Measurements from ENCODE around the gene MAP2K7.
"Not testable (repeated sequence)": the region's sequence is repeated elsewhere in the genome, so short reads cannot be mapped to it uniquely, and the experiment has no call there.

Gene MAP2K7

DNA sequence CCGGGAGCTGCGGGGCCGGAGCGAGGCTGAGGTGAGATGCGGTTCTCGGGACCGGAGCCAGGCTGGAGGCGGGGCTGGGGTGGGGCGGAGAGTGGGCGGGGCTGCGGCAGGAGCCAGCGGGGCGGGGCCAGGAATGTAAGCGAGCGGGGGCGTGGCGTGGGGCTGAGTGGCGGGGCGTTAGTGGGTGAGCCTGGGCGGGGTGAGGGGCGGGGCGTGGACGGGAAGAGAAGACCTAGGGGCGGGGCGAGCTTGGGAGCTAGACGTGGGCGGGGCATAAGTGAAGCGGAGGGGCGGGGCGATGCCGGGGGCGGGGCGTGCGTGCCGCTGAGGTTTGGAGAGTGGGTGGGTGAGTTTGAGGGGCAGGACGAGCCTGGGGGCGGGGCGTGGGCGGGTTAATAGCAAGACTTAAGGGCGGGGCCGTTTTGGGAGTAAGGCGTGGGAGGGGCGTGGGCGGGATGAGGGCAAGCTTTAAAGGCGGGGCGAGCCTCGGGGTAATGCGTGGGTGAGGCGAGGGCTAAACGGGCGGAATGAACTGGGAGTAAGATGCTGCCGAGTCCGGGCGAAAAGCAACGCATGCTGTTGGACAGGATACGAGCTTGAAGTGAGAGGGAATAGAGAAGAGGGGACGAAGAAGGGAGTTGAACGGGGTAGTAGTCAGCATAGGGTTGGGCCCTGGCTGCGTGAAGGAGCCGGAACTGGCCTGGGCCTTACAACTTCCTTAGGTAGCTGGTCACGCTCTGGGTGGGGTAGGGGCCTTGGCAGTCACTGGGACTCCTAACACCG lies 17.0 kb downstream of the MAP2K7 start:
- DNase-seq: peak; percentile 94

DNA sequence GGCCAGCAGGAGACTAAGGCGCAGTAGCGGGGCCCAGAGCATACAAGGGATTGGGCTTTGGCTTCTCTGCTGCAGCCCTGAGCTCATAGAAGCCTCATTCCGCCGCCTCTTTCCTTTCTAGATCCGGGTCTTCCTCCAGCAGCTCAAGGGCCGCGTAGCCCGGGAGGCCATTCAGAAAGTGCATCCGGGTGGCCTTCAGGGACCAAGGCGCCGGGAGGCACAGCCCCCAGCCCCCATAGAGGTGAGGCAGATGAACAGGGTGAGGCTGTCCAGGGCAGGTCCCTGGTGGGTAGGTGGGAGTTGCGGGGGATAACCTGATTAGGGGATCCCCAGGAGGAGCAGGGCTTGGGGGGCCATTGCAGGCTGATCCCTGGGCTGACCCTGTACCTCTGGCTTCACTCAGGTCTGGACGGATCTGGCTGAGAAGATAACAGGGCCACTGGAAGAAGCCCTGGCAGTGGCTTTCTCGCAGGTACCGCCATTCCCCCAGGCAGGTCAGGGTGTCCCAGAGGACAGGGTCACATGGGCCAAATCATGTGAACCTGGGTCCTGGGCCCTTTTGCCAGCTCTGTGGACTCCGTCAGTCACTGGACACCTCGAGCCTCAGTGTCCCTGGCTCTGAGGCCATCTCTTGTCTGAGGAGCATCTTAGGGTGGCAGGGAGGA lies 17.8 kb downstream of the MAP2K7 start:
- DNase-seq: no peak

DNA sequence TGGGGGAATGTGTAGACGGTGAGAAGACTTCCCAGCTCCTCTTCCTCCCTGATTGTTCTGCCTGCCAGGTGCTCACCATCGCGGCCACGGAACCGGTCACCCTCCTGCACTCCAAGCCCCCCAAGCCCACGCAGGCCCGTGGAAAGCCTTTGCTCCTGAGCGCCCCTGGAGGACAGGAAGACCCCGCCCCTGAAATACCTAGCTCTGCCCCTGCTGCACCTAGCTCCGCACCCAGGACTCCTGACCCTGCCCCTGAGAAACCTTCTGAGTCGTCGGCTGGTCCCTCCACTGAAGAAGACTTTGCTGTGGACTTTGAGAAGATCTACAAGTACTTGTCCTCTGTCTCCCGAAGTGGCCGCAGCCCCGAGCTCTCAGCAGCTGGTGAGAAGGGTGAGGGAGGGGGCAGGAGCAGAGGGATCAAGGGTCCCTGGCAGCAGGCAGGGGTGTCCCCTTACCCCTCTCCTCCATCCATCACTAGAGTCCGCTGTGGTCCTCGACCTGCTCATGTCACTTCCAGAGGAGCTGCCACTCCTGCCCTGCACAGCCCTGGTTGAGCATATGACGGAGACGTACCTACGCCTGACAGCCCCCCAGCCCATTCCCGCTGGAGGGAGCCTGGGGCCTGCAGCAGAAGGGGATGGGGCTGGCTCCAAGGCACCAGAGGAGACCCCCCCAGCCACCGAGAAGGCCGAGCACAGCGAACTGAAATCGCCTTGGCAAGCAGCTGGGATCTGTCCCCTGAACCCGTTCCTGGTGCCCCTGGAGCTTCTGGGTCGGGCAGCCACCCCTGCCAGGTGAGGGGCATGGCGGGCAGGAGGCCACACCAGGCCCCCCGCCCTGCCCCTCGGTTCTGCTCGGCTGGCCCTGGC lies 18.5 kb downstream of the MAP2K7 start:
- no peak for DNase-seq

DNA sequence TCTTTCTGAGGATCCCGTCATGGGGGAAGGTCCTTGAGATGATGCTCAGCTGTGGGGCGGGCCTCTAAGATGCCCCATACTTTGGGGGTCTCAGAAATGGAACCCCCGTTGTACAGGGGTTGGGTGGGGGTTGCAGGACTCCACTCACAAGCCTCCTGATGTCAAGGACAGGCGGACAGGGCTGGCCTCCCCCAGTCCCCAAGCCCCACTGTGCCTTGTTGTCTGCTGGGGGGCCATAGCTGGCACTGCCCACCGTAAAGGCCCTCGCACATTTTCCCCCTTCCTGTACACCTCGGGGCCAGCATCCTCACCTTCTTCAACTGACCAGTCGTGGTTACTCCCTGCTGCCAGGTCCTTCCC lies 19.1 kb downstream of the MAP2K7 start:
- DNase-seq: no peak

DNA sequence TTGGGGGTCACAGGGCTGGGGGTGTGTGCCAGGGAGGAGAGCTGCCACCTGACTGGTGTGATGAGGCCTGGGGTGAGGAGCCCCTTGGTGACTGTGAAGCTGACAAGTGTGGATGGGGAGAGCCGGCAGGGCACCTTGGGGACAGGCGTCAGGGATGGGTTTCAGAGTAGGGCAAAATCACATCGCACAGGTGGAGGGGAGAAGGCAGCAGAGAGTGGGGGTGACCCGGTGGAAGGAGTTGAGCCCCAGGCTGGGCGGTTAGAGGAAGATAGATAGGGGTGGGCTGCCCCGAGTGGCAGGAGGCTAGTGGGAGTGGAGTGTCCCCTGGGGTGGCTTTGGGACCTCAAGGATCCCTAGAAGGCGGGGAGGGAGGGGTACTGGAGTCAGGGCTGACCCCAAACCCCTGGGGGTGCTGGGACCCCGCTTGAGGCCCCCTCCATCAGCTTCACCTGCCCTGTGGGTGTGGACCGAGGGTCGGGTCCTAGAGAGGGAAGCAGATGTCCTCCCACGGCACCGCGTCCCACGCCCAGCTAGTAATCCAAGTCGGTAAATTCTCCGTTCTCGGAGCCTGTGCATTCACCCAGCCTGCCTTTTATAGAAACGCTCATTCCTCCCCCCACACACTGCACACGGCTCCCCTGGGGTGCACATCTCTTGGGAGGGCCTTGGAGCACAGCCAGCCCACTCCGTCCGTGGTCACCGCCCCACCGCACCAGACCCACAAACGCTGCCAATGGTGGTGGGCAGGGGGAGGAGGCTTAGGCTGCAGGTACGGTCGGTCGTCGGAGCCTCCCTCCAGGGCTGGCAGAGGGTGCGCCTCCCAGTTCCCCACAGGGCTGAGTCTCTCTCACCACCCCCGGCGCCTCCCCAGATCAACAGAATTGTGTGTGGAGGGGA lies 19.9 kb downstream of the MAP2K7 start:
- no peak for DNase-seq

DNA sequence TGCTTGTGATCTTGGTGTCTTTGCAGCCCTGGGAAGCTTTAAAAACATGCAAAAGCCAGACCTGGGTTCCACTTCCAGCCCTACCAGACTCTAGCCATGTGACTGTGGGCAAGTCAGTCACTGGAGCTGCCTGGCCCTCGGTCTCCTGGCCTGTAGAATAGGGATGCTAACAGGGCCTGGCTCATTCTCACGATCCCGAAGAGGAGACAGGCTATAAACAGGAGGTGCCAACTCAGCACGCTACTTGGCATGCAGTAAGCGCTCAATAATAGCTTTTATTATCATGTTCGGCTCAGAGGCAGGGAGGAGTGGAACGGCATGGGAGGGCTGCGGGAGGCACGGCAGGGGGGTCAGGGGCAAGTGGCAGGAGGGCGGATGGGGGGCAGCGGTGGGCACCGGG lies 20.6 kb downstream of the MAP2K7 start:
- no peak for DNase-seq

DNA sequence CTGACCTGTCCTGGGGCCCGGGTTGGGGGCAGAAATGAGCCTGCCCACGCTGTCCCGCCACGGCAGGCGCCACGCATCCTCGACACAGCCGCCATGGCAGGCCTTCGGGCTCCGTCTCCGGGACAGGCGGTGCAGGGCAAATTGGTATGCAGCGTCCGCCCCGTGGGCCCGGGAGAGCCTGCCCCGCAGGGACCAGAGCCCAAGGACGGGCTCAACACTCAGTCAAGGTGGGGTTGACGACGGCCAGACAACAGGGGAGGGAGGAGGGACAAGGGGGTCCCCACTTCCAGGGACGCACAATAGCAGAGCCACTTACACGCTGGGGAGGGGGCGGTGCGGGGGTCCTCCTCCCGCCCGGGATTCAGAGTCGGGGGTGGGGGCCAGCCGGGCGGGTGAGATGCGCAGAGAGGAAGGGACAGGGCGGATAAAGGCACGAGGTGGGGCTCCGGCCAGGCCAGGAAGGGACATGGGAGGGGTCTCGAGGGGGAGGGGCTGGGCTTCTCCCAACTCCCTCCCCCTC lies 21.0 kb downstream of the MAP2K7 start:
- DNase-seq: no peak

DNA sequence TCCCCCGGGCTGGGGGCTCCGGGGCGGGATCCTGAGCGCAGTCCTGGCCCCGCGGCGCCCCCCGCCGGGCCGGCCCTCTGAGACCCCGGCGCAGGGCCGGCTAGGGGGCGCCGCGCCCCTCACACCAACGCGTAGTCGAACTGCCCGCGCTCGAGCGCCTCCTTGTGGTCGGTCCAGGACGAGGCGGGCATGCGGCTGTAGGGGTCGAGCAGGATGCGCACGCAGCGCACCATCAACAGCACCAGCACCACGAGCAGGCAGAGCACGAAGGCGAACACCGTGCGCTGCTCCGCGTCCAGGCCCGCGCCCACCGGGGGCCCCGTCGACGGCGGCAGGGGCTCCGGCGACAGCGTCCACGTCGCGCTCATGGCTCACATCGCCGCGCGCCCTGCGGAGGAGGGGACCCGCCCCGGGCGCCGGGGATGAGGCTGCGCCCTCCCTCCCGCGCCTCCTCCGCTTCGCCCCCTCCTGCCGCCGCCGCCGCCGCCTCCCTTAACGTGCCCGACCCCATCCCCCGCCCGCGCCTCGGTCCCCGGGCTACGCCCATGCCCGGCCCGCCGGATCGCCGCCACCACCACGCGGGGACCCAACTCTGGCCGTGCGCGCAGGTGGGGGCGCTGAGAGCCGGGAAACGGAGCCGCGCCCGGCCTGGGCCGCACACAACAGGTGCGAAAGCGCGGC lies 21.6 kb downstream of the MAP2K7 start:
- peak; percentile 45 for DNase-seq

DNA sequence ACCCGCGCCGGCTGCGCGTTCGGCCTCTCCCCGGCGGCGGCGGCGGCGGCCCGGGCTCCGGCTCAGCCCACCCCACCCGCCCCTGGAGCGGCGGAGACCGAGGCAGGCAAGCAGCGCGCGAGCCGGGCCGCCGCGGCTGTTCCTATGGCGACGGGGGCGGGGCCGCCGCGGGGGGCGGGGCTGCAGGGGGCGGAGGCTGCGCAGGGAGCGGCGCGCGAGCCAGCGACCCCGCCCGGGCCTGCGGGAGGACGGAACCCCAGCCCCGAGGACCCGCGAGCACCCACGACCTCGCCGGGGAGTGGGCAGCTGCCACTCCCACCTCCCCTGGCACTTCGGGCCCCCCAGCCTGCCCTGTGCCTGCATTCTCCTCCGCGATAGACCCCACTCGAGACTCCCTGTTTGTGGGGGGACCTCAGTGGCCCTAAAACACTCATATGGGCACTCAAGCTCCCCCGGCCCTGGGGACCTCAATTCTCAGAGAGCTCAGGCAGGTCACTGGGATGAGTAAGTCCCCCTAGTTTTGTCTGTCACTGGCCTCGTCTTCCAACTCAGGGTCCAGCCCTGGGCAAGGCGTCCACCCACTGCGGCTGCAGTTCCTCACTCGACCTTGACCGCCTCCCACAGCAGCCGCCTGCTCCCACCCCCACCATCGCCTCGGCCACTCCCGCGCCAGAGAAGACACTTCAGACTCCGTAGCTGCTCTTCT lies 22.5 kb downstream of the MAP2K7 start, which contains the start of gene CTXN1:
TSS of gene CTXN1 (minus strand) at position 115 of the 706 bp plus-strand sequence. CDS start 597 bp downstream, outside the sequence.
- no peak for DNase-seq

DNA sequence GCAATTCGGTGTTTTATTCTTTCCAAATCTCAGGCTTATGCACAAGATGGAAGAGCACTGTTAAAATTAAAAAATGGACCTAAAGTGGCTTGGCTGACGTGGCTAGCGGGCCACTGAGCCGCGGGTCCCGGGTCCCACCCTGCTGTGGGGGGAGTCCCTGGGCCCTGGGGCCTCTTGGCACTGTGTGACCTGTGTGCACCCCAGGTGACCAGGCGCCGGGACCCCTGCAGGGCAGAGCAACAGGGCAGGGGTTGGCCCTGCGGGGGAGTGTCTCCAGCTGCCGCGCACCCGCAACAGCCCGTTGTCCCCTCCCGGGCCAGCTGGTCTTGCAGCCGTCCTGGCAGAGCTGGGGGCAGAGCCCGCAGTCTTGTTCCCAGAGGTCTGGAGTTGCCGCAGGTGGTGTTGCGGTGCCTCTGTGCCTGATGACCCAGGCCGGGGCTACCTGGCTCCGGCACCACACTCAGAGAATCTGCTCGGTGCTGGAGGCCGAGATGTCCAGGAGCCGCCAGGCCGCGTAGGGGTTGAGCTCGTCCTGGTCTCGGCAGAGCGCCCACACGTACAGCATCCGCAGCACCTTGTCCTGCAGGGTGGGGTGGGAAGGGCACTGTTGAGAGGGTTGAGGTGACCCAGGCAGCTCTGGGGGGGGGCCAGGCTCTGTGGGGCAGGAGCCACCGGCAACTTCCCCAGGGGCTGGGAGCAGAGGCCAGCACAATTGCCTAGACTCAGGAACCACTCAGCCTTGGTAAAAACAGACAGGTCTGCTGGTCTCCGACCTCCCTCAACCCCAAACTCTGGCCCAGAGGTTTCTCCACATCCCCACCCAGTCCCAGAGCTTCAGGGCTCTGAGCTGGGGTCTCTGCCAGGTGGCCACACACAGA lies 23.3 kb downstream of the MAP2K7 start:
- DNase-seq: no peak

DNA sequence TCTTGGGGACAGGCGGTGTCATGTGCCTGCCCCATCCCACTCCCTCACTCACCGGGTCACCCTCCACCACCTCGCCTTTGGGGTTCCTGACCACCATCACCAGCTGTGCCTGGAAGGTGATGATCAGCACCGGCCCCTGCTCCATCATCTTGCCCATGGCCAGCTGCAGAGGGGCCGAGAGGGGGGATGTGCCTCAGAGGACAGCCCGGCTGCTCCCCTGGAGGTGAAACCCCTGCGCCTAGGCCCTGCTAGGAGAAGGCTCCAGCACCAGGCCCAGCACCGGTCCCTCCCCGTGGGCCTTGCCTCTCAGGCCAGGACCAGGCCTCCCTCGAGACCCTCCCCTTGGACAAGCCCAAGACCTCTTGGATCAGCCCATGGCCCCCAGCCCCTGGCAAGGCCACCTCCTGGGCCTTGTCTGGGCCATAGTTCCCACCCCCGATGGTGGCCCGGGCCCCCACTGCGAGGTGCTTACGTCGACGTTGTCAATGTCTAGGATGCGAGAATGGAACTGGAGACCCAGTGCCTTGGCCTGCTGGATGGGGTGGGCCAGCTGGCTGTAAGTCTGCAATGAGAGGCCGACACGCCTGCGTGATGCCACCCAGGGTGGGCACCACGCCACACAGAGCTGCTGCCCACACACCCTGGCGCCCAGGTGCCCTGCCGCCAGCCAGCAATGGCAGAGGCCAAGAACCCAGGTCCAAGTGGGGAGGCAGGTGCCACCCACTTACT lies 24.1 kb downstream of the MAP2K7 start:
- DNase-seq: no peak

DNA sequence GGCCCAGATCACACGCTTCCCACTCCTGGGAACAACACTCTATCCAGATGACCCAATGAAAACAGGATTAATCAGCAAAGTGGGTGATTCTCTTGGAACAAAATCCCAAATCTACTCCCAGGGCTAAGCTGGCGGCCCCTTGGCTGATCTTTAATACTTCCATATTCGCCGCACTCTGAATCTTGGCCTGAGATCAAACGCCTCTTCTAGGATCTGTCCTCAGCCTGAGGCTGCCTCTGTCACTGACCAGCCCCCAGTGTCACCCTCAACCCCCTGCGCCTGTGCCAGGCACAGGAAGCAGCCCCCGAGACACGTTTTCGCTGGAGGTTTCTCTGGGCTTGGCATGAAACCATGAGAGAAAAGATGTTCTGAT lies 24.6 kb downstream of the MAP2K7 start:
- no peak for DNase-seq

DNA sequence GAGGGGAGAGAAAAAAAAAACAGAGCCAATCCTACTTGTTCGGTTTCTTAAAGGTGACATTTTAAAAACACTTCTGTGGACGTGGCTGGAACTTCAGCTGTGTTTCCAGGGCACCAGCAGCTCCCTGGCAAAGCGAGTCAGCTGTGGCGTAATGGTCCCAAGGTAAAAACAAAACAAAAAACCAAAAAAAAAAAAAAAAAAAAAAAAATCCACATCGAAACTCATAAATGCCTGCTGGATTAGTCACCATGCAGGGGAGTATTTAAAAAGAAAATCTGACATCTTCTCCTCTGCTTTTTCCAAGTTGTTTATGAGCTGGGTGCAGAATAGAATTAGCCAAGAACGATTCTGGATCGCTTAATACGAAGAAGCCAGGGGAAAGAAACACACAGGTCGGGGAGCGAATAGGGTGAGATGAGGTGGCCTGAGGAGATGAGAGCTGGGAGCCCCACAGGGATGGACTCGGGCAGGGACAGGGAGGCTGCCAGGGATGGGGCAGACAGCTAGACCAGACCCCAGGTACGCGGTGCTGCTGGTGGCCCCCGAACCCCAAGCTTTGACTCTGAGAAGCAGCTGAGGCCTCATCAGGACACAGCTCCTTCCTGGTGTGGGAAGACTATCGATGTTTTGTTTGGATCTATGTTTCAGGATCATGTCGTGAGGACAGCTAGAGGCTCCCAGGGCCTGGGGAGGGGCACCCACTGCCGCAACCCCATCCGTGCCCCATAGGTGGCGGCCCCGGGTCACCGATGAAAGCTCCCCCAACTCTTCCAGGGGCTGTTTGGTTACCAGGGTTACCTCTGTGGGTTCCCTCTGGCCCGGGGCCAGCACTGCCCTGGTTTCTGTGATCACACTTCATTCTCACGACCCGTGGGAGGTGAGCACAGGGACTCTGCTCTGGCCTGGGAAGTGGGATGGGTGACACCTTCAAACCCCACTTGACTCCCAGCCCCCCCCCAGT lies 25.3 kb downstream of the MAP2K7 start:
- DNase-seq: no peak

DNA sequence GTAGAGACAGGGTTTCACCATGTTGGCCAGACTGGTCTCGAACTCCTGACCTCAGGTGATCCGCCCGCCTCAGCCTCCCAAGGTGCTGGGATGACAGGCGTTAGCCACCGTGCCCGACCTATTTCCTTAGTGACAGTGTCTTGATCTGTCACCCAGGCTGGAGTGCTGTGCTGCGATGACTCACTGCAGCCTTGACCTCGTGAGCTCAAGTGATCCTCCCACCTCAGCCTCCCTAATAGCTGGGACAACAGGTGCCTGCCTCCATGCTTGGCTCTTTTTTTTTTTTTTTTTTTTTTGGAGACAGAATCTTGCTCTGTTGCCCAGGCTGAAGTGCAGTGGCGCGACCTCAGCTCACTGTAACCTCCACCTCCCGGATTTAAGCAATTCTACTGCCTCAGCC lies 26.4 kb downstream of the MAP2K7 start:
- DNase-seq: not testable (repeated sequence)

DNA sequence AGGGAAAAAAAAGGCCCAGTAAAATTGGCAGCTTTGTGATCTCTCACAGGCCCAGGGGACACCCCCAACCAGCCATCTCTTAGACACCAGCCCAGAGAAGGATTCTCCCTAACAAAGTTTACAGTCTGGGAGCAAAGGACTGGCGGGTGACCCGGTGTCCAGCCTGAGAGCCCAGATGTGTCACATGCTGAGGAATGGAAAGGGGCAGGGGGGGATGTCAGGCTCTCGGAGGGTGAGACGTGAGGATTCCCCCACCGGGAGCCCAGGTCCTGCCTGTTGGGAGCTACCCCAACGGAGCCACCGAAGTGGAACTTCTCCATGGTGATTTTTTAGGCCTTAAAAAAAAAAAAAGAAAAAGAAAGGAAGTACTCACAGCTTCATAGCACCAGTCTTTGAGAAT lies 27.1 kb downstream of the MAP2K7 start:
- no peak for DNase-seq

DNA sequence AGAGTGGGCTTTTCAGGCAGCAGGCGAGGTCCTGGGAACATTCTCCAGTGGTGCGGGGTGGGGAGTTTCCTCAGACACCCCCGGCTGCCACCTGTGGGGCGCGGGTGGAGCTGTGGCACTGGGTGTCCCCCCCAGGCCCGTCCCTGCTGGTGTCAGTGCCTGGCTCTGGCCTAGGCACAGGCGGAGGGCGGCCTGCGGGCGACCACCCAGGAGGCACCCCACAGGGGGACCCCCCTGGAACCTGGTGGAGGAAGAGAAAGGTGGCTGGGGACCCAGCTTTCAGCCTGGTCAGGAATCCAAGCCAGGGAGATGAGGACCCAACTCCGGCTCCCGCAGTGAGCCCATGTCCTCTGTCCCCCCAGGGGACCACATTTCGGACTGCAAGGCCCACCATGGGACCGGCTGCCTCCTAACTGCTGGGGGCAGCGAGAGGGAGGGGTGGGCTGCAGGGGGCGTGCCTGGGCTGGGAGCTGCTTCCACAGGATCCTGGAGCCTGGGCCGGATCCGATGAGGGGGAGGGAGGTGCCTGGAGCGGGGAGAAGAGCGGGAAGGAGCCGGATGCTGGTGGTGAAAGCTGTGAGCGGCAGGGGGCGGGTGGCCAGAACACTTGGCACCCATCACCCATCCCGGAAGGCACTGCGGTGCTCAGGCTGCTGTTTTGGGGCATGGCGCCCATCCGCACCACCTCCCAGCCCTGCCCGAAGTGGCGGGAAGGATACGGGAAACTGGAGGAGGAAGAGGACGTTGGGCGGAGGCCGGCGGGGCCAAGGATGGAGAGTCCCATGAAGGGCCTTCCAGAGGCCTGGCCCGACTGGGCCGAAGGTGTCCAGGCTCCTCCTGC lies 27.8 kb downstream of the MAP2K7 start:
- DNase-seq: no peak

DNA sequence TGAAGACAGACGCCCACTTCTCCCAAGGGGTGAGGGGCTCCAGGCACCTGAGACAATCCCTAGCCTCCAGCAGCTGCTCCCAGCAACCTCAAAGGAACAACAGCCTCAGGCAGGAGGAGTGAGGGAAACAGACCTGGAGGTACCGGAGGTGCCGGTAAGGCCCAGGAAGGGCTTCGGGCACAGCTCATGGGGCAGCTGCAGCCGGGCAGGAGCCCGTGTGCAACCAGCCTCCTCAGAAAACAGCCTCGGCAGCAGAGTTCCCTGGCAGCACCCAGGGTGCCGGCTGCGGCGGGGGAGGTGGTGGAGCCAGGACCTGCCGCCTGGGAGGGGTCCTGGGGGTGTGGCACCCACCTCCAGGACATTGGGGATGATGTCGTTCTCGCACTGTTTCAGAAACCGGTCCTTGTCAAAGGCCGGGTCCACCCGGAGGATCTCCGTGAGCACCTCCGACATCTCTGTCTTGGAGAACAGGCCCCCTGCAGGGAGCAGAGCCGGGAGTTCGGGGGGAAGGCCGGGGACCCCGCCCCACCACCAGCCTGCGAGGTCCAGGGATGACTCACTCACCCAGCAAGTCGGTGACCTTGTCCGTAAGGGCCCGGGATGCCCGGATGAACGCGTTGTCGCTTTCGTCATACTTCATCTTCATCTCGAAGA lies 28.7 kb downstream of the MAP2K7 start:
- DNase-seq: no peak

All from NCI-H446 treated with DMSO at 0.1 percent for 48 hours (cell line).